GM21576 (cell line): ENCODE results near the gene FAM131B.

Source experiments
- ATAC-seq: cut with Tn5 transposase; IDR thresholded peaks from one replicate; pipeline ENCODE4 v1.9.1; 2021; ENCODE audit warnings: mild to moderate bottlenecking, moderate library complexity; ENCODE audit not compliant: unreplicated experiment

FAM131B gene

GRCh38 chr7:143383642-143383957, 21.1 kb upstream of the FAM131B start:
- no peak for ATAC-seq

GRCh38 chr7:143382791-143383641, 20.5 kb upstream of the FAM131B start:
- no peak for ATAC-seq

GRCh38 chr7:143382126-143382790, 19.7 kb upstream of the FAM131B start:
- no peak for ATAC-seq

- ATAC-seq, result peak; percentile 9
Observed at GRCh38 chr7:143381427-143382125, 19.1 kb upstream of the FAM131B start.

GRCh38 chr7:143380646-143381426, 18.3 kb upstream of the FAM131B start, which contains the start of gene ZYX:
Gene ZYX, plus strand, starts transcription at chr7:143381345. Its CDS starts 227 bp downstream, at chr7:143381572.
- peak; percentile 70 for ATAC-seq

- peak; percentile 63 for ATAC-seq
Observed at GRCh38 chr7:143380260-143380645, 17.7 kb upstream of the FAM131B start.

- peak; percentile 4 for ATAC-seq
Observed at GRCh38 chr7:143379611-143380259, 17.2 kb upstream of the FAM131B start.

GRCh38 chr7:143376396-143376795, 13.9 kb upstream of the FAM131B start:
- no peak for ATAC-seq

- ATAC-seq, result no peak
Observed at GRCh38 chr7:143375298-143376034, 13.0 kb upstream of the FAM131B start.

- ATAC-seq, result no peak
Observed at GRCh38 chr7:143374561-143374960, 12.0 kb upstream of the FAM131B start.

- no peak for ATAC-seq
Observed at GRCh38 chr7:143373255-143373794, 10.8 kb upstream of the FAM131B start.

- no peak for ATAC-seq
Observed at GRCh38 chr7:143372070-143372469, 9.6 kb upstream of the FAM131B start.

GRCh38 chr7:143369678-143370651, 7.5 kb upstream of the FAM131B start:
- ATAC-seq, result no peak

GRCh38 chr7:143368387-143368786, 5.9 kb upstream of the FAM131B start:
- no peak for ATAC-seq

GRCh38 chr7:143367972-143368371, 5.5 kb upstream of the FAM131B start:
- ATAC-seq, result no peak

GRCh38 chr7:143363016-143363937, 764 bp upstream of the FAM131B start:
- ATAC-seq, result no peak

- ATAC-seq, result no peak
Observed at GRCh38 chr7:143361552-143362130, 872 bp downstream of the FAM131B start.
